T1000 (cell line): ENCODE measurements around the gene AKT3.

Source experiments
- DNase-seq: peaks from one replicate; lab custom pipeline; 2025; ENCODE audit warnings: mixed read lengths; lab: John Stamatoyannopoulos, UW

The AKT3 gene

DNA sequence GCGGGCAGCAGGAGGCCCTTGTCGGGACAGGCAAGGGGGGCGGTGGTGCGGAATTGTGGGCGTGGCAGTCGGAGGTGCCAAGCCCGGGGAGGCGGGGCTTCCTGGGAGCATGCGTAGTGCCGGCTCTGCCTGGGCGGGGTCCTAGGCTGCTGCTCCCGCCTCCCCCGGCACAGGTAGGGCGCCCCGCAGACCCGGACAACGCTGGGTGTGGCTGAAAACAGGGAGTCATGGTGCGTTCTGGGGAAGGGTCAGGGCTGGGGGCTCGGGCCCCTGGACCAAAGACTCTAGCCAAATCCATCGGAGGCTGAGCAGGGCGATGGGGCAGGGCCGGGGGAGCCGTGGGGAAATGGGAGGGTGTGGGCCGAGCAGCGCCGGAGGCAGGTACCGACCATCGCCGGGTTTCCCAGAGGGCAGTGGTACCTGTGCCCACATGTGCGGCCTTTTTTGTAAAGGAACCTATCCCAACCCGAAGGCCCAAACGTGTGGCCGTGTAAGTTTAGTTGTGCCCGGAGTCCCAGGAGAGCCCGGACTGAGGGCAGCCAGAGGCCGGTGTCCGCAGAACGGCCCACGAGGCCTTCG, 362.3 kb downstream of the AKT3 start:
- DNase-seq, result no peak

DNA sequence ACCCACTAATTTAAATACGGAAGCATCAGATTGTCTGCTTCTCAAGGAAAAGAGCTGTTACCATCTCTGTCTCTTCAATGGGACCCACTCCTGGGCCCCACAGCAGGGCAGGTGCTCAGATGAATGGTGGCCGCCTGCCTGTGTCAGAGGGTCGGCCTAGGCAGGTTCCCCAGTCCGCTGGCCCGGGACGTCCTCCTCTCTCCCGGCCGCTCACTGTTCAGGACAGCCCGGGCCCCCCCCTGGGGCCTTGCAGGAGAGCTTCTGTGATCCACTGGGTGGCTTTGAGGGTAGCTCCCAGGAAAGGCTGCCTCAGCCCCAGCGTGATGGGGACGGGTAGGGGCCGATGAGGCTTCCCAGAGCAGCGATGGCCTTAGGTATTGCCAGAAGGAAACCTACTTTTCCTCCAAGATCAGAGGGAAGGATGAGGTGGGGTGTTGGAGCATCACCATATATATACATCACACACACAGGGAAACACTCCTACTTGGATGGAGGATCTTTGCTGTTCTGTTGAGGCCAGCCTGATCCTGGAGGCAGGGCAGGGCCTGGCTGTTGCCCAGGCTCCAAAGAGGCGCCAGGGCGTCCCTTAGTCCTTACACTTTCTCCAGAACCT, 362.9 kb downstream of the AKT3 start:
- DNase-seq, result no peak

DNA sequence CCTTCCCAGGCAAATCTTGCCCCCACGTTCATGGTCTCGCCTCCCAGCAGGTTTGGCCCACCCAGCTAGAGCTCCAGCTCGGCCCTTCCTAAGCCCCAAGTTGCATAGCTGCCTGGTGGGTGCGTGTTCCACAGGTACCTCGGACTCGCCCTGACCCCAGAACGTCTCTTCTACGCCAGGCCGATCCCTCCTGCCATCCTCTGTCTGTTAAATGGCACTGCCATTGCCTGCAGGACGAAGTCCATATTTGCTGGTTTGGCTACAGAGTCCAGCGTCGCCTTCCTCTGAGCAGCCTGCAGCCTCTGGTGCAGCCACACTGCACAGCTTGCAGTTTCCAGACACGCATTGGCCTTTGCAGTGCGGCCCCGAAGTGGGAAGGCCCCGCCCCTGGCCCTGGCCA, 366.1 kb downstream of the AKT3 start:
- no peak for DNase-seq

DNA sequence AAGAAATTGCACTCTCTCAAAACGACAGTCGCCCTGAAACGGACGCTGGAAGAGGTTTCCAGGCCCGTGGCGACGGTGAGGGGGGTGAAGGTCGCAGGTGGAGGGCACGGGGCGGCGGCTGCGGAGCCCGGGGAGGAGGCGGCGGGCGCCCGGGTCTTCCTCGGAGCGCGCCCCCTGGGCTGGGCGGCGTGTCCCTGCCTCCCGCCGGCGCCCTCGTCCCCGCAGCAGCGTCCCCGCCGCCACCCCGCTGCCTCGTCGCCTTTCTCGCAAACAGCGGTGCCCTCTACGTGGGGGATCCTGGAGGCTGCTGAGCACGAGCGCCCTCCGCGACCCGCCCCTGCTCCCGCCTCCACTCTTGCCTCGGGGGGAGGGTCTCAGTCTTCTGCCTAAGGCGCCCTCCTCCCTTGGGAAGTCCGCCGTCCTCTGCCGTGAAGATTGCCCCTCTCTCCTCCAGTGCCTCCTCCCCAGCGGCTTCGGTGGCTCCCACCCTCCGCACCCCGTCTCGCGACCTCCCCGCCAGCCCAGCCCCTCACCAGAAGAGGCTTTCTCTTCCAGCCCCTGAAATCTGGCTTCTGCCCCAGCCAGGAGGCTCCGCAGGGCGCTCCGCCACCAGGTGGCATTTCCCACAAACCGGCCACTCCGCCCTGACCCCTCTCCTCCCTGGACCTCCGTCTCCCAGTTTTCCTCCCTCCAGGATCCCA, 366.8 kb downstream of the AKT3 start:
- no peak for DNase-seq

DNA sequence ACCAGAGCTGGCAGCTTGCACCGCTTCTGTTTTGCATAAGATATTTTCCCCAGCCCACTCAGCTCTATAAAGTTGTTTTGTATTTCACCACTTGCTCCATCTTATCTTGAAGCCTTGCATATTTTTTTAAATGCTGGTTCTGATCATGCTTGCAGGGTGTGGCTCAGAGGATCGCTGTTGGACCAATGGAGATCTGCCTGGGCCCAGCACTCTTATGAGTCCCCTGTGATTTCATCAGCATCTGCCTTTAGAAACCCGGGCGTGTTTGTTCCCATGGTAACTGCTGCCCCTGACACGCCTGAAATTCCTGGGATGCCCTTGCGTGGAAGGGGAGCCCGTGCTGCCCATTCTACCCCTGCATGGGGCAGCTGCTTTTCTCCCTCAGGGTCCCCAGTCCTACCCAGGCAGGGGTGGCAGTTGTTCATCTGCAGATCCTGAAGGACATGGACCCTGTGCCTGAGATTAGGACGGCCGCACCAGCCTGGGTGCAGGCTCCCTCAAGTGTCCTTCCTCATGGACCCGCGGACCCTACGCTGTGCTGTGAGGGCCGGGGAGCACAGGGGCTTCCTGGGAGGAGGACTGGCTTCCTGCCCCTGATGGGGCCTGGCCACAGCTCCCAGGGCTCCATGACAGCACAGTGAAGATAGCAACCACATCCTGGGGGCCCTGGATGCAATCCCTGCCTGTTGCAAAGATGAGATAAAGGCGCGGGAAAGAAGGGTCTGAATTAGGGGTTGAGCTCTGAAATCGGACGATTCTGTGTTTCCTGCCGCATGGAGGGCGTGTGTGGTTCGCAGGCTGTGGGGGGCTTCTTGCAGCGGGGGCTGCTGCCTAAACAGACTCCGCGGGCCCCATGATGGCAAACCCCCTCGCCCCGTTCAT, 367.7 kb downstream of the AKT3 start:
- peak; percentile 42 for DNase-seq

DNA sequence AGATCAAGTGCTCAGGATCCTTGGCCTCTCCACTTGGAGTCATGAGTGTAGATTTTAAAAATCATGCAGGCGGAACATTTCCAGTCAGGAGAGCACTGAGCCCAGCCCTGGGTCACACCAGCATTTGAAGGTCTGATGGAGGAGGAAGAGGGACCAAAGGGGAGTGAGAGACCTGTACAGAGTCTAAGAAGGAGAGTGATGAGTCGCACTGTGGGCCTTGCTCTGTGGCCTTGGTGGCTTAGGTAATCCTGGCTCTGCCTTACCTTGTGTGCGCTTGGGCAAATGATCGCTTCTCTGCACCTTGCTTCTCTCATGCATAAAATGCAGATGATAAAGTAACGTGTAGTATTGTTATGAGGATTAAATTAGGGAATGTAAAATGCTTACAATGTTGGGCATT, 368.9 kb downstream of the AKT3 start:
- no peak for DNase-seq

DNA sequence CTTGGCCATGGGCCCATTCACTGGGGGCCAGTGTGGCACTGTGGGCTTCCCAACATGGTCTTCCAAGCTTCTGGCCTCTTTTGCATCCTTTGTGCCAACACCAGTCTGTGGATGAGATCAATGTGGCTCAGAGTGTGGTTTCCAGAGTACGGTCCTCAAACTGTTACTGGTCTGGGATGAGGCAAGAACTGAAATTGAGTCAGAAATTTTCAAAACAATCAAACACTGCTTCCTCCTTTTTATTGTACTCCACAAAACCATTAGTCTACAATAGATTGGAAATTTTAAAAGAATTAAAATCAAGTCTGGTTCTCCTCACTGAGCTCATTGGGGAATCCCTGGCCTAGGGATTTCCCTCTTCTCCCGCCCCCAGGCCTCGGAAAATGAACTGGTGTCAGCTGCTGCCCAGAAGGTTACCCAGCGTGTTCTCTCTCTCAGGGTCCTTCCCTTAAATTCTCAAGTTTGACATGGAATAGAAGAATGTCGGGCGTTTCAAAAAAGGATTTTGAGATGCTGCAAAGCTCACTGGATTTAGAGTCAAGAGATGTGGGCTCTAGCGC, 372.2 kb downstream of the AKT3 start:
- no peak for DNase-seq

DNA sequence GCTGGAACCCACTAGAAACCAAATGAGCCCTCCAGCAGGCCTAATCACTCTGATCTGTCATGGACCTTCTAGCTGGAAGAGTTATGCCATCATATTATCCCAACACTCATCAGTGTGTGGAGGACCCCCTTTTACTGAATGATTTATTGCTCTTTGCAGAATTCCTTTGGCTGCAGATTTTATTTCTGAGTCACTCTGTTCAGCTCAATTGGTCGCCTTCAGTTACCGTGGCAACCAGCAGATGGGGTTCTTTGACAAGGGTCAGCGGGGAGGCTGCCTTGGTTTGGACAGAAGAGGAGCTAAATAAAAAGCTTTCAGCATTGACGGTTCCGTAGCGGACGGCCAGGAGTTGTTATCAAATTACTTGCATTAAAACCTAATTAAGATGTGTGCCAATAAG, 374.1 kb downstream of the AKT3 start:
- no peak for DNase-seq

DNA sequence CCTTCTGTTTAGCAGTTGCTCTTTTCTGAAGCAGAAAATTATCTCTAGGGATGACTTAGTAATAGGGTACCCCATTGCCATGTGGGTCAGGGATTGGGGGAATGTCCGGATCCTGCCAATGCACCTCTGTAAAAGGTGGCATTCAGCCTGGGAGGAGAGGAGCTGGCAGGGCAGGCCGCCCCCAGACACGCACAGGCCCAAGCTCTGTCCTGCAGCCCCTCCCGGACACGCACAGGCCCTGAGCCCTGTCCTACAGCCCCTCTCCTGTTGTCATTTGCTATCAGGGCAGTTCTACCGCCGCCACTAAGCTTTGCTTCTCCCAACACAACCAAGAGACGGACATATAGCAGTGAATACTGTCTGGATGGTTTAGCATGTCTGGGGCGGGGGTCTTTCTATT, 375.1 kb downstream of the AKT3 start:
- no peak for DNase-seq

DNA sequence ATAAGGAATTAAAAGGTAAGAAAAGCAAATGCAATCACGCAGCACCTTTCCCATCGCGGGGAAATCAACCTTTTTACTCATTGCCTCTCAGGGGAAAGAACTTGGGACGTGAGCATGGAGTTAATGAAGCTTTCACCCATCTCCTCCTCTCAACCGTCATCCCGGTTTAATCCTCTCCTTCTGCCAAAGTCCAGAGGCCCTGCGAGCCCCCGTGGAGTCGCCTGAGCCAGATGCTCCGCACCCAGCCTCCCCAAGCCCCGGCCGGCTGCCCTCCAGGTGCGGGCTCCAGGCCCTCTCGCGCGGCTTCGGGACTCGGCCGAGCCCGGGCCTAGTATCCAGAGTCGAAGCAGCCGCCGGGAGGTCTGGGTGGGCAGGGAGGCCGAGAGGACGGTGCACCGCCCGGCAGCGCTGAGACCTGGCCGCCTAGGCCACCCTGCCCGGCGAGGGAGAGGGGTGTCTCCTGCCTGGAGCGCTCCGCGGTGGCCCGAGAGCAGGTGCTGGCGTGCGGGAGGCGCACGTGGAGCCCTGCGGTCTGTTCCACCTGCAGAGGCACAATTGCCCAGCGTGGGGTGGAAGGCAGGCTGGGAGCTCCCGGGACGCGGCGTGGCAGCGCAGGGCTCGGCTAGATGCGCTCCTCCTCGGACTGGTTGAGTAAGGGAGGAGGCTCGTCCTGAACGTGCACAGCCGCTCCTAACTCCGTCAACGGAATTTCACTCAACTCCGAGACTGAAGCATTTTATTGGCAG, 375.7 kb downstream of the AKT3 start:
- DNase-seq, result no peak

DNA sequence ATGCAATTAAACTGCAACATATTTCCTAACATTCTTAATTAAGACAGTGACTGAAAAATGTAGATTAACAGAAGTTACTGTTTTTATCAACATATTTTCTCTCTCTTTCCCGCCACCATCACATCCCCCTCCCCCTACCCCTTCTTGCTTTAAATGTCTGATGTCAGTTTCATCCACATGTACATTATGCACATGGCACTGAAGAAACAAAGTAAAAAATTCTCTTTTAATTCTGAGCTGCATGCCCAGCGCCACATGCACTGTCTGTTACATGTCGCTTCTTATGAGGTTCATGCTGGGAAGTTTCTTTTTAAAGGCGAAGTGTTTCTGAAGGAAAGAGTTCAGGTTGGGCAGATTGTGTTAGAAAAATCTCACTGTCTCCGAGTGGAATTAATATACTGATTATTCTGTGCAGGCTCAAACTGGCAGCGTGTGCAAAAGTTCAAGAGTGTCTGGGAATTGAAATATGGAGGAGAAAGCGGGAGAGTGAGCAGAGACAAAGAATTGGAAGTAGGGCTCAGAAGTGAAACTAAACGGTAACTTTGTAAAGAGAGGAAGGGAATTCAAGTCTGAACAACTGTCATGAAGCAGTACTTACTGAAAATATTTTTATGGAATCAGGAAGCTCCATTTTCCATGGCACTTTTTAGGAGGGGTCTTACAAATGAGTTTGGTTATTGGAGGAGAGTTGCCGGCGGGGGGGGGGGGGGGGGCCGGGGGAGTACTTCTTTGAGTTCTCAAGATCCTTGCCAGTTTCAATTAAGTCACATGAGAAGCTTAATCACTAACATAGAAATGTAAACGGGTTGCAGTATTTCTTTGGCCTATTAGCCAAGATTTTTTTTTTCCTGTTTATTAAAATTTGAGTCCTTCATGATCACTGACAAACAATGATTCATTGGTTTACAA, 376.6 kb downstream of the AKT3 start:
- no peak for DNase-seq

DNA sequence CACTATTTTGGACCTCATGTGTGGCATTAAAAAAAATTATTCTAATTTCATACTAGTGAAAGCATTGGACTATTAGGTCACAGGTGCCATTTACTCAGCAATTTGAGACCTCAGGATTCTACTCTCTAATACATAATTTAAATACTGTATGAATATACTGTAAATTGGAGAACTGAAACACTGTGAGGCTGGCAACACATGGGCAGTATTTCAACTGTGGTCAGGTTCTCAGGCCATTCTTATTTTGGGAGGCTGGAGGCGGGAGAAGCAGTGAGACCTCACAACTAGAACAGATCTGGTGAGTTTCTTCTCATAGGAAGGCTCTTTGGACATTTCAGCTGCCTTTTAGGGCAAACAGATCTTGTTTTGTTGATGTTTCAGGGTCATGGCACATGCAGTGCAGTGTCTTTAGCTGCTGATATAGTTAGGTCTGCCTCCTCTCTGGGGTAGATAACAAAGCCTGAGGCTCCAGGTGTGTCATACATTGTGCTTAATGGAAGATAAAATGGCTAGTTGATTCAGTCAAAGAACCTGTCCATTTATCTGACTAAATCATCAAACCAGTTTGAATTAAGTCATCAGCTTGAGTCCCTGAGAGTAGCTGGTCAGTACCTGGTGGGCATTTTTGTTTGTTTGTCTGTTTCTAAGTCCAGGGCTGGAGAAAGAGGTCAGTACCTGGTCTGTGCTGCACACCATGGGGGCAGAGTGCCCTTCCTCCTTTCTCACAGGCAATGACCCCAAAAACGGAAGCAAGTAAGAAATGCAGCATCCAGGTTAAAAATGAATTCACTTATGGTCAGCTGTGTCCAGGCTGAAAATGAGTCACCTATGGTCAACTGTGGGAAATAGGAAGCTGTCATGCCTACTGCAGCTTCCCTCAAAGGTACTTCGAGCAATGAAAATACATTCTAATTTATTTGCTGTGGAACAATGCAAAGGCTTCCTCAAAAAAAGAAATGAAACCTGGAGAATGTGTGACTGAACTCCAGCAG, 378.0 kb downstream of the AKT3 start:
- no peak for DNase-seq

DNA sequence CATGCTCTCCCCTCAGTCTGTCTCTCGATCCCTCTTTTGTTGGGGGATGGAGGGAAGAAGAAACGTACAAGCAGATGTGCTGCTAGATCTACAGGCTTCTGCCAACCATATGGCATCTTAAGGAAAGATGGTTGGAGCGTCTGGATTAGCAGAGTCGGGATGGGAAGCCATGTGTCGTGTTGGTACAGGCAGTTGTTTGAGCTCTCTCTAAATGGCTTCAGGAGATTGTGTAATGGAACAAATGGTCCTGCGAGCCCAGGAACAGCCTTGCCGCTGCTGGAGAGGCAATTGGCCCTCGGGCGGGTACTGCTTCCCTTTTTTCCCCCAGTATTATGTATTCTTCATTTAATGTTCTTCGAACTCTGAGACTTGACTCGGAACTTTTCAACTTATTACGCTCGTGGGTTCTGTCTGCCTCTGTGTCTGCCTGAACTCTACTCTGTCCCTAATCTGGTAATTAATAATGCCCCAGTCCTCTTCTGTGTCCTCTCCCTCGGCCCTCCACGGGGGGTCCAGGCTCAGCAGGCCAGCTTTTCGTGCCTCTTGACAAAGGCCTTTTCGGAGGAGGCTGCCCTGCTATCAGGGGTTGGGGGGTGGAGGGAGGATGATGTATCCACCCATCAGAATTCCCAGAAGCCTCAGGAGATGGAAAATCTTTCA, 378.9 kb downstream of the AKT3 start:
- no peak for DNase-seq

DNA sequence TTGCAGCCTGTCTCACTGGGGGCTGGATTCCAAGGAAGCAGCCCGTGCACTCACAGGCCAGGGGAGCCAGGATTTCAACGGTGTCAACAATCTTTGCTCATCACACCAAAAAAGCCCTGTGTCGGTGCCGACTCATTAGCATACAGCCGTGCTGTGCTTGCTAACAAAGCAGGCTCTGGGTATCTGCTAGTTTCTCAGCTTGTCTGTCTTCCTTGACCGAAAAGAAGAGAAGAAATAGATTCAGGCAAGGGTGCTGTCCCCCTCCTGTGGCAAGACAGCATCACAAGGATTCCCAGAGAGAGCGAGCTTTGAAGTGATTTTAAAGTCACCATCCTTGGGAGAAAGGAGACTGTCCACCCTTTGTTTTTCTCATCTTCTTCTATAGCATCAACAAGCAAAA, 379.5 kb downstream of the AKT3 start:
- DNase-seq, result no peak

DNA sequence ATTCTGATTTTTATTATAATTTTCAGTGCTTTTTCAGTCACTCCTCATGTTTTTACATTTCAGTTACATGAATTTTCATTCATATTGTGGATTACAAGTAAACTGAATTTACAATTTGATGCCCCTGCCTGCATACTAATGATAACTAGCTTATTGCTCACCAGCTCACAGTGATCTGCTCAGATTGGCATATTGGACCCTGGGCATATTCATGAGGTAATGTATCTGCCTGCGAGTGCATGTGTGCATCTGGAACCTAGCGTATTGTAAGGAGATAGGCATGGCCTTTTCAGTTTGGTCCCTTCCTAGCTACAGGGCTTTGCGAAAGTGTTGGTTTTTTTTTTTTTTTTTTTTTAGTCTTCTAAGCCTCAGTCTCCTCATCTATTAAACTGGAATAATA, 380.5 kb downstream of the AKT3 start:
- DNase-seq, result no peak

DNA sequence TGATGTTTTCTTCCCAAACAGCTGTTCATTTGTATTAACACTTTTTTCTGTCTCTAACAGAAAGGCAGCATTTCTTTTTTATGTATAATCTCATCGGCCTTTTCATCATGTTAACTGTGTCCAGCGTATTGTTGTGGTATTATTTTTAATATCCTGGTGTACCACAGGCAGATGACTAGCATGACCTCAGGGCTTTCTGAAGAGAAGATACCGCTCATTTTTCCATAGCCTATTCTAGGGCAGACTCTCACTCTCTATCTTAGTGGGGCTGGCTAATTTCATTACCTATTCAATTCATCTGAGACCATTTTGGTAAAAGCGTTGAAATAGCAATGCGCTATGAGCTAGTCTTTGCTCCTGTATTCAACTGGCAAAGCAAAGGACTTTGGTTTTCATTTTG, 384.3 kb downstream of the AKT3 start:
- DNase-seq, result no peak

DNA sequence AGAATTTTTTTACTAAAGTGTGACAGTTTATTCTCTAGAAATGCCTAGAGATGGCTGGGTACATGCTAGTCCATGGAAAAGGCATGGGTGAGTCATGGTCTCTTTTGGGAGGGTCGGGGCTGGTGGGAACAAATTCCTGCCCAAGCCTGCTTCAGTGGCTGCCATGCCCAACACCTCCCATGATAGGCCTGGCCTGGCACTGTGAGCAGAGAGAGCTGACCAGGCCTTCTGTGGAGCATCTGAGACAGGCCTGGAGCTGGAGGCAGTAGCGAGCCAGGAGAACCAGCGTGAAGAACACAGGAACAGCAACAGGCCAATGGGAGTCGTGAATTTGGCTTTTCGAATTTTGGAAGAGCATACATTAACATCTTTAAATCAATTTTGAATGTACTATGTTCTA, 385.0 kb downstream of the AKT3 start:
- no peak for DNase-seq

DNA sequence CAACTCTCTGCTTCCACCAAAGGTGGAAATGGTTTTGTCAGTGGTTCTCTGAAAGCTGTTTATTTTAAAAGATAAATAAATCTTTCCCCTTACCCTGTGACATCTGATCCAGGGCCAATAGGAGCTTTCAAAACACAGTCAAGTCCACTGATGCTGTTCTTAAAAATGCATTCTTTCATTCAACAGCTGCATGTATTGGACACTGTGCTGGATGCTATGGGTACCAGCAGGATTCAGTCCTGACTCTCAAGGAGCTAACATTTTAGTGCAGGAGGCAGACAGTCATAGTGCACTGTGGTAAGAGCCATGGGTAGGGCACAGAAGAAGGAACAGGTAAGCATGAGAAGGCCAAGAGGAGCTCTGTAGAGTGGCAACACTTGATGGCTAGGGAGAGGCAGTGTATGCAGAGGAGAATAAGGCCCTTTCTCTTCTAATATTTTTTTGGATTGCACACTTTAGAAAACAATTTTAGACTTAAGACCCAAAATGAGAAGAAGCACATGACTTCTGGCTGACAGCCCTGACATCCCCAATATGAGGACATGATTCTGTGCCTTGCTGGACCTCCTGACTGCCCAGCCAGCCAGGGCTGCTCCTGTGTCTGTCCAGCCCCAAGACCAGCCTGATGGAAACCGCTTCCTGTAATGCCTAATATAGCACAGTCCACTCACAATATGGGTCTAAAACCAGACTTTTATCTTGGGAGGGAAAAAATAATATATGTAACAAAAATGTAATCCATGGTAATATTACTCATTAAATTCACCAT, 386.9 kb downstream of the AKT3 start:
- DNase-seq, result no peak
